ENCODE results near the gene BRWD1. TPM values are rescaled to one million over a fixed set of nuclear protein-coding genes. Genes with fewer than 3 reads are reported as not detected.

The BRWD1 gene
- polyA plus RNA-seq, 1 donor from 2014 or later, result 246 TPM

DNA sequence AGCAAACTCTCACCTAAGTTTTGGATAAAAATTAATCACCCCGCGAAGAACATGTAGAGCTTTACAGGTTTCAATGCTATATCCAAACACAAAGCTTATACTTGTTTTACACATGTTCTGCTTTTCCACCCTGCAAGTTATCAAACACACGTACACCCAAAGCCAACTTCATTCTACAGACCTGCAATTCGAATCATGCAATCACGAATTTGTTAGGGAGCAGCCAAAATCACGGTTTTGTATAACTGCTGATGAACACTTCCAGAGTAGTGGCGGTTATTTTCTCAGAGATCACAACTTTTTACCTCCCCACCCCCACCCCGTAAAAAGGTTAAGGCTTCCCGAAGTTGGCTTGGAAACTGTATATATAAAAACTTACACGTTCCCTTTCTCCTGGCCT is 34.1 kb upstream of the BRWD1 start:
- Histone ChIP-seq H3K4me3 (ENCODE audit: low read length) (peak overlapping the region; percentile 87), H3K27ac (ENCODE audit: low read length) (peak overlapping the region; percentile 98), H3K36me3 (ENCODE audit: insufficient read depth, low read length) (no peaks in the 10 kb centered on the region), H3K9me2 (ENCODE audit: insufficient read depth, low read length) (no peaks in the 10 kb centered on the region), H4K20me1 (ENCODE audit: insufficient read depth) (peaks cover 17% of the 10 kb centered on the region), H3K9me3 (ENCODE audit: low read length) (no peaks in the 10 kb centered on the region), H3K79me2 (replicated peaks; ENCODE audit: insufficient read depth, low read length) (peaks cover 49% of the 10 kb centered on the region), H3K9ac (ENCODE audit: low read length) (peak overlapping the region; percentile 97), H3K27me3 (ENCODE audit: insufficient read depth, low read depth, low read length) (no peaks in the 10 kb centered on the region), H2AFZ (ENCODE audit: low read depth, low read length) (no peak overlapping the region), H3K4me2 (ENCODE audit: low read length) (peak overlapping the region; percentile 89), H3F3A (ENCODE audit: insufficient read depth, low read length, poor library complexity, severe bottlenecking) (peaks cover 2% of the 10 kb centered on the region)
- TF ChIP-seq RAD21 (conservative IDR thresholded peaks at IDR 0.05), result no peak
- TF ChIP-seq MXI1 (conservative IDR thresholded peaks at IDR 0.05; ENCODE audit: poor library complexity, severe bottlenecking), result peak; percentile 34

DNA sequence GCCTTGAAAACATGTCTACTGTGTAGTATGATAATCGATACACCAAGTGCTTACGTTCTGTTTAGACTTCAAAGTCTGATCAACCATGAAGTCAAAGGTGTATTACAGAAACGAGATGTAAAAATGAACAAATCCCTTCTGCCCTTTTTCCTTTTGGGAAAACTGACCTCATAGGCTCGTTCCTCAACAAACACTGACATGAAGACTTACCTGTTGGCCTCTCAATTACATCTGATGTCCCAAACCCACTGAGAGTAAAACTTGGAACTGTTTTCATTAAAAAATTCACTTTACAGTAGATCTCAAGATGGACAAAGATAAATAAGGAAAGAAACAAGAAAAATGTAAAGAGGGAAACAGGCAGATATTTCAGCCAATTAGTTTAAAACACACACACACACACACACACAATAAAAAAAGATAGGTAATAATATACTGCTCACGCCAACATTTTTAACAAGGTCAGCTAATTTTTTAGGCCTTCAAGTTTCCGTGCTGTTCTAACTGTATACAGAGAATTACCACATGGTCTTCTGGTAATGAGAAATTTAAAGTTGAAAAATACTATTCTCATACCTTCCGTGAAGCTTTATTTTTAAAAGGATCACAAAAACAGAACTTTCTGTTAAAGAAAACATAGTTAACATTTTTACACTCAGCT is 33.4 kb upstream of the BRWD1 start:
- H3K36me3 ChIP-seq (ENCODE audit: insufficient read depth, low read length), result no peaks in the 10 kb centered on the region

More for the DNA sequence above, 33.4 kb upstream of the BRWD1 start:
- Histone ChIP-seq H4K20me1 (ENCODE audit: insufficient read depth) (peaks cover 17% of the 10 kb centered on the region), H3K79me2 (replicated peaks; ENCODE audit: insufficient read depth, low read length) (peaks cover 49% of the 10 kb centered on the region), H2AFZ (ENCODE audit: low read depth, low read length) (no peak overlapping the region), H3K9ac (ENCODE audit: low read length) (peak overlapping the region; percentile 97), H3K4me3 (ENCODE audit: low read length) (peak overlapping the region; percentile 87), H3K27me3 (ENCODE audit: insufficient read depth, low read depth, low read length) (no peaks in the 10 kb centered on the region), H3K9me2 (ENCODE audit: insufficient read depth, low read length) (no peaks in the 10 kb centered on the region), H3K9me3 (ENCODE audit: low read length) (no peaks in the 10 kb centered on the region), H3F3A (ENCODE audit: insufficient read depth, low read length, poor library complexity, severe bottlenecking) (peaks cover 2% of the 10 kb centered on the region), H3K27ac (ENCODE audit: low read length) (no peak overlapping the region), H3K4me2 (ENCODE audit: low read length) (peak overlapping the region; percentile 89)
- TF ChIP-seq EZH2 (IDR thresholded peaks at IDR 0.05; ENCODE audit: borderline replicate concordance, insufficient read depth, low read length, poor library complexity, severe bottlenecking) (no peak), RAD21 (conservative IDR thresholded peaks at IDR 0.05) (no peak)
- TF ChIP-seq, protein P1, sequence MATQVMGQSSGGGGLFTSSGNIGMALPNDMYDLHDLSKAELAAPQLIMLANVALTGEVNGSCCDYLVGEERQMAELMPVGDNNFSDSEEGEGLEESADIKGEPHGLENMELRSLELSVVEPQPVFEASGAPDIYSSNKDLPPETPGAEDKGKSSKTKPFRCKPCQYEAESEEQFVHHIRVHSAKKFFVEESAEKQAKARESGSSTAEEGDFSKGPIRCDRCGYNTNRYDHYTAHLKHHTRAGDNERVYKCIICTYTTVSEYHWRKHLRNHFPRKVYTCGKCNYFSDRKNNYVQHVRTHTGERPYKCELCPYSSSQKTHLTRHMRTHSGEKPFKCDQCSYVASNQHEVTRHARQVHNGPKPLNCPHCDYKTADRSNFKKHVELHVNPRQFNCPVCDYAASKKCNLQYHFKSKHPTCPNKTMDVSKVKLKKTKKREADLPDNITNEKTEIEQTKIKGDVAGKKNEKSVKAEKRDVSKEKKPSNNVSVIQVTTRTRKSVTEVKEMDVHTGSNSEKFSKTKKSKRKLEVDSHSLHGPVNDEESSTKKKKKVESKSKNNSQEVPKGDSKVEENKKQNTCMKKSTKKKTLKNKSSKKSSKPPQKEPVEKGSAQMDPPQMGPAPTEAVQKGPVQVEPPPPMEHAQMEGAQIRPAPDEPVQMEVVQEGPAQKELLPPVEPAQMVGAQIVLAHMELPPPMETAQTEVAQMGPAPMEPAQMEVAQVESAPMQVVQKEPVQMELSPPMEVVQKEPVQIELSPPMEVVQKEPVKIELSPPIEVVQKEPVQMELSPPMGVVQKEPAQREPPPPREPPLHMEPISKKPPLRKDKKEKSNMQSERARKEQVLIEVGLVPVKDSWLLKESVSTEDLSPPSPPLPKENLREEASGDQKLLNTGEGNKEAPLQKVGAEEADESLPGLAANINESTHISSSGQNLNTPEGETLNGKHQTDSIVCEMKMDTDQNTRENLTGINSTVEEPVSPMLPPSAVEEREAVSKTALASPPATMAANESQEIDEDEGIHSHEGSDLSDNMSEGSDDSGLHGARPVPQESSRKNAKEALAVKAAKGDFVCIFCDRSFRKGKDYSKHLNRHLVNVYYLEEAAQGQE (IDR thresholded peaks at IDR 0.05; ENCODE audit: borderline replicate concordance), result no peak
- TF ChIP-seq, protein P2, sequence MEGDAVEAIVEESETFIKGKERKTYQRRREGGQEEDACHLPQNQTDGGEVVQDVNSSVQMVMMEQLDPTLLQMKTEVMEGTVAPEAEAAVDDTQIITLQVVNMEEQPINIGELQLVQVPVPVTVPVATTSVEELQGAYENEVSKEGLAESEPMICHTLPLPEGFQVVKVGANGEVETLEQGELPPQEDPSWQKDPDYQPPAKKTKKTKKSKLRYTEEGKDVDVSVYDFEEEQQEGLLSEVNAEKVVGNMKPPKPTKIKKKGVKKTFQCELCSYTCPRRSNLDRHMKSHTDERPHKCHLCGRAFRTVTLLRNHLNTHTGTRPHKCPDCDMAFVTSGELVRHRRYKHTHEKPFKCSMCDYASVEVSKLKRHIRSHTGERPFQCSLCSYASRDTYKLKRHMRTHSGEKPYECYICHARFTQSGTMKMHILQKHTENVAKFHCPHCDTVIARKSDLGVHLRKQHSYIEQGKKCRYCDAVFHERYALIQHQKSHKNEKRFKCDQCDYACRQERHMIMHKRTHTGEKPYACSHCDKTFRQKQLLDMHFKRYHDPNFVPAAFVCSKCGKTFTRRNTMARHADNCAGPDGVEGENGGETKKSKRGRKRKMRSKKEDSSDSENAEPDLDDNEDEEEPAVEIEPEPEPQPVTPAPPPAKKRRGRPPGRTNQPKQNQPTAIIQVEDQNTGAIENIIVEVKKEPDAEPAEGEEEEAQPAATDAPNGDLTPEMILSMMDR (IDR thresholded peaks at IDR 0.05; ENCODE audit: poor library complexity, severe bottlenecking), result no peak

Data from neural cell (in vitro differentiated cells).